ENCODE data around the gene CENPU. TPM values are rescaled to one million over a fixed set of nuclear protein-coding genes. Genes with fewer than 3 reads are reported as not detected.

Gene CENPU
- total RNA-seq, 1 donor from 2014 or later = 74.2 TPM

- Mint-ChIP-seq H3K36me3 (ENCODE audit: low read depth) (peaks cover 54% of the 10 kb centered on the region), H3K4me1 (ENCODE audit: low read depth) (peaks cover 52% of the 10 kb centered on the region), H3K27ac (peak within 1 kb of the TSS; percentile 88), H3K9me3 (no peaks in the 10 kb centered on the region), H3K27me3 (ENCODE audit: low read depth) (no peaks in the 10 kb centered on the region), H3K4me3 (ENCODE audit: low read depth) (peak within 1 kb of the TSS; percentile 95)
- intact Hi-C loops (cut with micrococcal nuclease) = loop anchor here (1.0 to 5.0 kb wide), 12 partner anchors 63 to 1144 kb away; partner anchors contain the start of genes ACSL1, CENPU, ING2 and IRF2
- DNase-seq (ENCODE audit: low spot score) = peak; percentile 96
These were observed 84.6 kb downstream of the CENPU start, which contains the start of the genes CASP3 and PRIMPOL for GRCh38 chr4:184649026-184649970. Gene CASP3, minus strand, starts transcription at chr4:184649447. Its CDS starts 10,994 bp downstream, at chr4:184638453. Gene PRIMPOL, plus strand, starts transcription at chr4:184649738. Its CDS starts 7,403 bp downstream, at chr4:184657141.

- DNase-seq (ENCODE audit: low spot score) = peak; percentile 38
- Mint-ChIP-seq H3K27ac (peak overlapping the region; percentile 86), H3K36me3 (ENCODE audit: low read depth) (peaks cover 56% of the 10 kb centered on the region), H3K4me3 (ENCODE audit: low read depth) (peak overlapping the region; percentile 95), H3K4me1 (ENCODE audit: low read depth) (peaks cover 56% of the 10 kb centered on the region), H3K9me3 (no peaks in the 10 kb centered on the region), H3K27me3 (ENCODE audit: low read depth) (no peaks in the 10 kb centered on the region)
- intact Hi-C loops (cut with micrococcal nuclease) = loop anchor here (1.0 to 5.0 kb wide), 12 partner anchors 64 to 1144 kb away; partner anchors contain the start of genes ACSL1, CENPU, ING2 and IRF2
These were observed 85.4 kb downstream of the CENPU start for GRCh38 chr4:184648313-184649025.

DNA sequence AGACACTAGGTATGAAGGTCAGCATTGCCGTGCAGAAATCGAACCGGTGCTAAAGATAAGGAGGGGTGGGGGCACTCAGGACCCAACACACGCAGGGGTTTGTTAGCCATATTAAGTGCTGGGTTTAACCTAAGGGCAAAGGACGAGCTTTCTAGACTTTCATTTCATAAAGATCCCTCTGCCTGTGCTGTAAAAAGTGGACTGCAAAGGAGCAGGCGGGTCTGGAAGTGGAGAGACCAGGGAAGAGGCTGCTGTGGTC lies 85.9 kb downstream of the CENPU start:
- intact Hi-C loops (cut with micrococcal nuclease) = loop anchor here (2.0 to 5.0 kb wide), 6 partner anchors 64 to 1143 kb away; partner anchors contain the start of genes ACSL1 and ING2
- H3K27me3 Mint-ChIP-seq (ENCODE audit: low read depth) = no peaks in the 10 kb centered on the region
- DNase-seq (ENCODE audit: low spot score) = no peak
- H3K4me3 Mint-ChIP-seq (ENCODE audit: low read depth) = peak overlapping the region; percentile 95
- peaks cover 55% of the 10 kb centered on the region for H3K4me1 Mint-ChIP-seq (ENCODE audit: low read depth)
- no peaks in the 10 kb centered on the region for H3K9me3 Mint-ChIP-seq
- peak overlapping the region; percentile 86 for H3K27ac Mint-ChIP-seq
- peaks cover 59% of the 10 kb centered on the region for H3K36me3 Mint-ChIP-seq (ENCODE audit: low read depth)

- Mint-ChIP-seq H3K27me3 (ENCODE audit: low read depth) (no peaks in the 10 kb centered on the region), H3K4me3 (ENCODE audit: low read depth) (peak overlapping the region; percentile 95), H3K36me3 (ENCODE audit: low read depth) (peaks cover 61% of the 10 kb centered on the region), H3K27ac (peak overlapping the region; percentile 86), H3K4me1 (ENCODE audit: low read depth) (peaks cover 55% of the 10 kb centered on the region), H3K9me3 (no peaks in the 10 kb centered on the region)
- no peak for DNase-seq (ENCODE audit: low spot score)
- intact Hi-C loops (cut with micrococcal nuclease) = loop anchor here (2.0 to 5.0 kb wide), 6 partner anchors 65 to 1143 kb away; partner anchors contain the start of genes ACSL1 and ING2
These were observed 86.4 kb downstream of the CENPU start for GRCh38 chr4:184647266-184648053.

DNA sequence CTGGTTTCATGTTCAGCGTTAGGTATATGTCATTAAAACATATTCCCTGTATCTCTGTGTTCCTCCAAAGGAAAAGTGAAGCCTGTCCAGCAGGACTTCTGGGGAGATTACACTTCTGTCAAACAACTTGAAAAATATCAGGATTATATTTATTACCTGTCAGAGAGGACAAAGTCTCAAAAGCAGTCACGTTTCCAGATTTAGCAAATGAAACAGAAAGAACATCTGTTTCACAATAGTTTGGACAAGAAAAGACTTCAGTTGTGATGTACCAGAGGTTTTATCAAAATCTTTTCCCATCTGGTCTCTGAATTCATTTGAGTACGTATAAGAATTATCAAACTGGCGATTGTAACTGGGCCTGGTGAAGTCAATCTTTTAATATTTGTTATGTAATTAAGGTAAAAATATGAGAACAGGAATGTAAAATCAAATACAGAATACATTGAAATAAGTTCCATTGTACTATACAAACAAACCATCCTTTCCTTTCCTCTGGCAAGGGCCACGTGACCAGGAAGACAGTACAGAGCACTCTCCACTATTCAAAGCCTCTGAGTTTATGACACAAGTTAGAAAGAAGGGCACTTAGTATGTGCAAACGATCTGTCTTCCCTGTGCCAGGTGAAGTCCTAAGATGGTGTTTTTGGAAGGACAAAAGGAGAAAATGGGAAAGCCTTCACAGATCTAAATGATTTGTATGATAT lies 87.8 kb downstream of the CENPU start:
- peak overlapping the region; percentile 95 for H3K4me3 Mint-ChIP-seq (ENCODE audit: low read depth)

DNA sequence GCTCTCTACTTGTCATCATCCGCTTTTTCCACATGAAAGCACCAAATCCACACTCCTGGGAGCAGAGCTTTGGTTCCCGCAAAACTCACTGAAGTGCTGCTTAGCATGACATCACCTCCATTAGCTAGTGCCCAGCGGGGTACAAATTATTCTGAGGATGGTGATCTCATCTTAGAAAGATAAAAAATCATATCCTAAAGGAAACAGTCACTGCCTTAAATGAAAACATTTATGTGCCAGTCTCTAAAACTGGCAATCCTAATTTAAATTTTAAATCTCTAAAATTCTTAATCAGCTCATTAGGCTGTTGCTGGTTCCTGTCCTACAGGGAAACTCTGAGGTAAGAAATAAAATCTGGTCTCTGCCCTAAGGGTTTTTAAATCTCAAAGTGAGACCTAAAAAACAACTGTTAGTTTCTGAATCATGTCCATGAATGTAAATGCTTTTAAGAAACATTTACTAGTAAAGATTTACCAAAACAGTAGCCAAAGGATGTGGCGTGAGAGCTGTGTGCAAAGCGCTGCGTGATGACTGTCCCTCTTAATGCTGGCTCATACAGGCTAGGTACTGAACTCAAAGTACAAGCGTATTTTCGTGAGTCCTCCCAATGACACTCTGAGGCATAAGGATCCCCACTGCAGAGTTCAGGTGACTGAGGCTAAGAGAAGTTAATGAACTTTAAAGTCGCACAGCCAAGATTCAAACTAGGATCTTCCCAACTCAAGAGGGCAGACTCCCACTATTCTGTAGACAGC lies 89.2 kb downstream of the CENPU start:
- Mint-ChIP-seq H3K9me3 (no peaks in the 10 kb centered on the region), H3K36me3 (ENCODE audit: low read depth) (peaks cover 75% of the 10 kb centered on the region), H3K27me3 (ENCODE audit: low read depth) (no peaks in the 10 kb centered on the region), H3K4me3 (ENCODE audit: low read depth) (peak overlapping the region; percentile 53), H3K4me1 (ENCODE audit: low read depth) (peaks cover 56% of the 10 kb centered on the region), H3K27ac (peak overlapping the region; percentile 79)
- intact Hi-C loops (cut with micrococcal nuclease) = loop anchor here (5.0 kb wide), 3 partner anchors 68 to 287 kb away; partner anchors contain the start of gene ACSL1
- DNase-seq (ENCODE audit: low spot score) = no peak

More for the DNA sequence above, 87.8 kb downstream of the CENPU start:
- intact Hi-C loops (cut with micrococcal nuclease) = loop anchor here (5.0 kb wide), 2 partner anchors 66 to 181 kb away; partner anchors contain the start of gene ACSL1
- Mint-ChIP-seq H3K27me3 (ENCODE audit: low read depth) (no peaks in the 10 kb centered on the region), H3K27ac (peak overlapping the region; percentile 63), H3K4me1 (ENCODE audit: low read depth) (peaks cover 56% of the 10 kb centered on the region), H3K9me3 (no peaks in the 10 kb centered on the region), H3K36me3 (ENCODE audit: low read depth) (peaks cover 67% of the 10 kb centered on the region)
- no peak for DNase-seq (ENCODE audit: low spot score)

Other genes starting within 250 kb of the CENPU start
- 90.9 and 94.1 TPM in 2 replicates for gene CASP3, start 84.6 kb downstream of the CENPU start, total RNA-seq
- 16.2 and 17.6 TPM in 2 replicates for gene PRIMPOL, start 84.4 kb downstream of the CENPU start, total RNA-seq
- gene ACSL1, start 91.9 kb upstream of the CENPU start, total RNA-seq = 42.7 and 43.0 TPM in 2 replicates

All from activated T-helper 2 cell treated with anti-CD3 and anti-CD28 coated beads, Interferon-gamma antibody, Interleukin-2, Interleukin-4, amounts not matched to agents 10 μg/mL and 5 μg/mL and 100 μg/mL, durations not matched to agents 14 hours and 24 hours and 36 hours (primary cell).